HG03442 (cell line): ENCODE results near the gene MGRN1.

Experiments
- ATAC-seq: cut with Tn5 transposase; IDR thresholded peaks from one replicate; pipeline ENCODE4 v1.9.1; 2021; ENCODE audit warnings: mild to moderate bottlenecking, moderate library complexity; ENCODE audit not compliant: unreplicated experiment

The MGRN1 gene

GRCh38 chr16:4667203-4667963 is 42.8 kb downstream of the MGRN1 start:
- ATAC-seq: no peak

- ATAC-seq: no peak
Measured at GRCh38 chr16:4668313-4668960, 43.8 kb downstream of the MGRN1 start.

GRCh38 chr16:4673387-4674046 is 48.9 kb downstream of the MGRN1 start:
- no peak for ATAC-seq

- ATAC-seq: no peak
Measured at GRCh38 chr16:4674926-4675530, 50.4 kb downstream of the MGRN1 start.

GRCh38 chr16:4675864-4676786 is 51.5 kb downstream of the MGRN1 start:
- no peak for ATAC-seq

GRCh38 chr16:4676831-4677230 is 52.2 kb downstream of the MGRN1 start:
- ATAC-seq: no peak

GRCh38 chr16:4677390-4677789 is 52.8 kb downstream of the MGRN1 start:
- ATAC-seq: no peak

- ATAC-seq: no peak
Measured at GRCh38 chr16:4677994-4678393, 53.4 kb downstream of the MGRN1 start.

- ATAC-seq: no peak
Measured at GRCh38 chr16:4678596-4678995, 54.0 kb downstream of the MGRN1 start.

GRCh38 chr16:4679156-4679849 is 54.7 kb downstream of the MGRN1 start:
- ATAC-seq: no peak

- no peak for ATAC-seq
Measured at GRCh38 chr16:4679850-4680636, 55.4 kb downstream of the MGRN1 start.

GRCh38 chr16:4680673-4681470 is 56.2 kb downstream of the MGRN1 start:
- no peak for ATAC-seq

GRCh38 chr16:4681471-4682083 is 57.0 kb downstream of the MGRN1 start:
- ATAC-seq: no peak

- no peak for ATAC-seq
Measured at GRCh38 chr16:4682084-4682591, 57.5 kb downstream of the MGRN1 start.

GRCh38 chr16:4682616-4683254 is 58.1 kb downstream of the MGRN1 start:
- no peak for ATAC-seq

GRCh38 chr16:4683255-4684057 is 58.8 kb downstream of the MGRN1 start:
- ATAC-seq: no peak
